Endothelial cell of umbilical vein (primary cell): ENCODE results near the gene SEZ6L. TPM values are rescaled to one million over a fixed set of nuclear protein-coding genes. Genes with fewer than 3 reads are reported as not detected.

Experiments
- BruUV-seq: library from RNA; stranded (reverse); fragments of 400-500 nt; replicated peaks from 2 replicates; lab custom pipeline; 2021; lab: Mats Ljungman, UMichigan
- CTCF ChIA-PET: fragments of 300-600, 350-600 bp; sonication (Branson Sonifier 250); formaldehyde crosslinking; loops from one replicate; lab custom pipeline; 2021; ENCODE audit warnings: antibody characterized with exemption, inconsistent platforms; lab: Charles Lee
- POLR2A ChIA-PET: fragments of 300-600, 350-600 bp; sonication (Branson Sonifier 250); formaldehyde crosslinking; loops from one replicate; lab custom pipeline; 2021; ENCODE audit warnings: antibody characterized with exemption, inconsistent platforms; lab: Charles Lee
- DNase-seq: peaks from one replicate; pipeline ENCODE4 v3.0.0-alpha.2; 2011; ENCODE audit warnings: low read depth, low spot score
- FAIRE-seq: peaks from 2 replicates; lab custom pipeline; 2011; peaks lifted over from hg19 to GRCh38; lab: Jason Lieb, UNC
- H2AFZ ChIP-seq: 2 replicates; pipeline ENCODE4 v1.6.0; 2012; ENCODE audit warnings: low read depth, low read length, control low read depth, inconsistent platforms
- H3K27ac ChIP-seq: 2 replicates; pipeline ENCODE4 v1.5.1; 2011; ENCODE audit warnings: low read depth, mild to moderate bottlenecking, control low read depth, low read length, moderate library complexity; ENCODE audit not compliant: insufficient read depth
- H3K27me3 ChIP-seq, 2 experiments: 2 replicates each; pipeline versions ENCODE4 v1.6.0 to v1.6.1; 2011; ENCODE audit warnings: low read length in 2 of 2, mixed read lengths in 1 of 2; ENCODE audit not compliant: control insufficient read depth in 2 of 2, insufficient read depth in 2 of 2
- H3K36me3 ChIP-seq, 2 experiments: 2 replicates in 1 of 2; 3 replicates in 1 of 2; pipeline ENCODE4 v1.5.1; 2011; ENCODE audit warnings: low read length in 2 of 2, mild to moderate bottlenecking in 1 of 2, moderate library complexity in 1 of 2; ENCODE audit not compliant: control insufficient read depth in 2 of 2, insufficient read depth in 2 of 2; ENCODE audit errors: extremely low read depth in 1 of 2
- H3K4me1 ChIP-seq: 3 replicates; pipeline ENCODE4 v1.5.1; 2011; ENCODE audit warnings: mild to moderate bottlenecking, low read length; ENCODE audit not compliant: control insufficient read depth, insufficient read depth; ENCODE audit errors: extremely low read depth
- H3K4me2 ChIP-seq: 2 replicates; pipeline ENCODE4 v1.6.1; 2011; ENCODE audit warnings: low read length, control low read depth, mixed read lengths; ENCODE audit not compliant: insufficient read depth
- H3K4me3 ChIP-seq, 3 experiments: fragments of 200-600 bp in 1 of 3; sonication (generic), shearing (Covaris generic) in 1 of 3; replicated peaks in 1 of 3; 2 replicates each; pipeline ENCODE4 v1.5.1; 2011 to 2016; ENCODE audit warnings: control low read depth in 3 of 3, low read length in 3 of 3, mild to moderate bottlenecking in 2 of 3, inconsistent platforms in 1 of 3, low read depth in 1 of 3, moderate library complexity in 1 of 3; ENCODE audit not compliant: insufficient read depth in 1 of 3
- H3K79me2 ChIP-seq: 2 replicates; pipeline ENCODE4 v1.6.0; 2012; ENCODE audit warnings: low read length, inconsistent platforms; ENCODE audit not compliant: control insufficient read depth, insufficient read depth
- H3K9ac ChIP-seq: replicated peaks from 2 replicates; pipeline ENCODE3; 2011; ENCODE audit warnings: low read length, control low read depth; ENCODE audit not compliant: insufficient read depth; ENCODE audit errors: extremely low read depth
- H3K9me1 ChIP-seq: replicated peaks from 3 replicates; pipeline ENCODE4 v1.6.0; 2011; ENCODE audit warnings: mild to moderate bottlenecking, low read length; ENCODE audit not compliant: control insufficient read depth, insufficient read depth; ENCODE audit errors: extremely low read depth
- H3K9me3 ChIP-seq: replicated peaks from 2 replicates; pipeline ENCODE4 v1.5.1; 2012; ENCODE audit warnings: low read length, inconsistent platforms; ENCODE audit not compliant: control insufficient read depth, insufficient read depth
- H4K20me1 ChIP-seq: replicated peaks from 2 replicates; pipeline ENCODE3; 2011; ENCODE audit warnings: mild to moderate bottlenecking, low read length; ENCODE audit not compliant: control insufficient read depth, insufficient read depth; ENCODE audit errors: extremely low read depth
- EZH2 ChIP-seq: IDR thresholded peaks from 2 replicates; pipeline ENCODE4 v1.6.1; 2012; ENCODE audit warnings: borderline replicate concordance, low read depth, mild to moderate bottlenecking, moderate library complexity, low read length, inconsistent platforms; ENCODE audit not compliant: severe bottlenecking
- FOS ChIP-seq: IDR thresholded peaks from 2 replicates; pipeline ENCODE4 v1.6.1; 2011; ENCODE audit warnings: mild to moderate bottlenecking, low read length, moderate library complexity, borderline replicate concordance; ENCODE audit not compliant: insufficient read depth
- GATA2 ChIP-seq: IDR thresholded peaks from 2 replicates; pipeline ENCODE4 v1.7.0; 2011; ENCODE audit warnings: low read depth, mild to moderate bottlenecking, moderate library complexity, mixed read lengths, low read length; ENCODE audit not compliant: insufficient read length, insufficient read depth
- JUN ChIP-seq: IDR thresholded peaks from 2 replicates; pipeline ENCODE4 v1.6.1; 2011; ENCODE audit warnings: borderline replicate concordance, low read depth; ENCODE audit not compliant: insufficient read length, insufficient read depth
- MYC ChIP-seq: IDR thresholded peaks from one replicate; pipeline ENCODE4 v1.6.1; 2011; ENCODE audit warnings: mild to moderate bottlenecking, low read depth, low read length
- POLR2A ChIP-seq: IDR thresholded peaks from 2 replicates; pipeline ENCODE4 v1.6.1; 2012; ENCODE audit warnings: low read depth, mild to moderate bottlenecking, control low read depth, low read length
- POLR2AphosphoS5 ChIP-seq: IDR thresholded peaks from 2 replicates; pipeline ENCODE4 v1.6.1; 2012; ENCODE audit warnings: low read depth, mild to moderate bottlenecking, control low read depth, low read length, moderate library complexity; ENCODE audit not compliant: insufficient read depth
- dilution Hi-C: fragments of 300-500 bp; cut with MboI; formaldehyde crosslinking; loops from one replicate; pipeline ENCODE4 v1.15.0; 2019; ENCODE audit warnings: low sequenced_read_pairs; ENCODE audit not compliant: extremely low pct_ligation_motif_present
- intact Hi-C: fragments of 100-400 bp; cut with micrococcal nuclease; formaldehyde crosslinking; loops from one replicate; pipeline ENCODE4 v1.10.0; 2022
- polyA plus RNA-seq, 4 experiments: library from polyadenylated mRNA; depleted of rRNA in 3 of 4; stranded (reverse) in 3 of 4; unstranded in 1 of 4; fragments of >200 nt; gene quantifications; 2 replicates each; pipeline versions ENCODE4 v1.2.1 to v1.2.3, GENCODE V29; 2011 to 2012; ENCODE audit warnings: missing spikeins in 1 of 4
- total RNA-seq: library from RNA; stranded (reverse); gene quantifications from 2 replicates; pipeline ENCODE4 v1.2.3, GENCODE V29; 2021
- TF ChIP-seq, protein P1 (sequence below), 2 donors: IDR thresholded peaks; 1 replicate in 1 of 2; 2 replicates in 1 of 2; pipeline ENCODE4 v1.5.1; 2011; ENCODE audit warnings: low read length in 2 of 2, mild to moderate bottlenecking in 2 of 2, moderate library complexity in 2 of 2, control low read depth in 1 of 2, inconsistent platforms in 1 of 2, low read depth in 1 of 2; ENCODE audit not compliant: insufficient read depth in 1 of 2; ENCODE audit errors: extremely low read depth in 1 of 2
- TF ChIP-seq, protein P2 (sequence below): IDR thresholded peaks from 2 replicates; pipeline ENCODE4 v1.6.1; 2011; ENCODE audit not compliant: insufficient read depth, insufficient read length

SEZ6L gene
- total and polyA plus RNA-seq, 2 donors (not counting 3 experiments of a cell fraction or from before 2014, with no cell fraction given): not detected

DNA sequence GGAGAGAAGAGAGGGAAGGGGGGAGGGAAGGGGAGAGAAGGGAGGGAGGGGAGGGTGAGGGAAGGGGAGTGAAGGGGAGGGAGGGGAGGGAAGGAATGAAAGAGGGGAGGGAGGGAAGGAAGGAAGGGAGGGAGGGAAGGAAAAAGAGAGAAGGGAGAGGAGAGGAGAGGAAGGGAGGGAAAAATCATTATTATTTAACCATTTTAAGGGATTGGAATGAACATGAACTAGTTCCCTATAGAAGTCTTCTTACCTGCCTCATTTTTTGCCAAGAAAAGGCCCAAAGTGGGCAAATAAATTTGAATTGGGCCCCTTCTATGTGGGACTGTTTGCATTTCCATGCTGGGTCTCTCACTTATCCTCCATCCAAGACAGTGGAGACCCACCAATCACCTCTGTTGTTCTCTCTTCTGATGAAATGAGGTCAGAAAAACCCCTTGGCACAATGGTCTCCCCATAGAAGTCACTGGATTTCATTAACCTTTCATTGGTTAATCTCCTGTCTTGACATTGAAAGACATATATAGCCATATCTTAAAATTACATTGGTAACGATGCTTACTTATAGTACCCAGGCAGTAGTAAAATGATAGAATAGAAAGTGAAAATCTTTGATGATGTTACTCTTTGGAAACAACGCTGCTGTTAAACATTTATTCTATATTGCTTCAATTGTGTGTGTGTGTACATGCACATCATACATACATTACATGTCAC lies 179.7 kb downstream of the SEZ6L start:
- no peak overlapping the region for H3K27ac ChIP-seq
- no peak overlapping the region for H3K4me3 ChIP-seq
- no peak for DNase-seq
- no peaks in the 10 kb centered on the region for H3K9me1 ChIP-seq
- TF ChIP-seq POLR2A (no peak), MYC (no peak), JUN (no peak), POLR2AphosphoS5 (no peak), GATA2 (no peak), EZH2 (no peak), FOS (no peak)
- TF ChIP-seq, protein P1, sequence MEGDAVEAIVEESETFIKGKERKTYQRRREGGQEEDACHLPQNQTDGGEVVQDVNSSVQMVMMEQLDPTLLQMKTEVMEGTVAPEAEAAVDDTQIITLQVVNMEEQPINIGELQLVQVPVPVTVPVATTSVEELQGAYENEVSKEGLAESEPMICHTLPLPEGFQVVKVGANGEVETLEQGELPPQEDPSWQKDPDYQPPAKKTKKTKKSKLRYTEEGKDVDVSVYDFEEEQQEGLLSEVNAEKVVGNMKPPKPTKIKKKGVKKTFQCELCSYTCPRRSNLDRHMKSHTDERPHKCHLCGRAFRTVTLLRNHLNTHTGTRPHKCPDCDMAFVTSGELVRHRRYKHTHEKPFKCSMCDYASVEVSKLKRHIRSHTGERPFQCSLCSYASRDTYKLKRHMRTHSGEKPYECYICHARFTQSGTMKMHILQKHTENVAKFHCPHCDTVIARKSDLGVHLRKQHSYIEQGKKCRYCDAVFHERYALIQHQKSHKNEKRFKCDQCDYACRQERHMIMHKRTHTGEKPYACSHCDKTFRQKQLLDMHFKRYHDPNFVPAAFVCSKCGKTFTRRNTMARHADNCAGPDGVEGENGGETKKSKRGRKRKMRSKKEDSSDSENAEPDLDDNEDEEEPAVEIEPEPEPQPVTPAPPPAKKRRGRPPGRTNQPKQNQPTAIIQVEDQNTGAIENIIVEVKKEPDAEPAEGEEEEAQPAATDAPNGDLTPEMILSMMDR (IDR thresholded peaks at IDR 0.05; ENCODE audit: extremely low read depth in 1 of 2, insufficient read depth in 1 of 2, low read depth in 1 of 2, low read length in 2 of 2): no peak
- TF ChIP-seq, protein P2, sequence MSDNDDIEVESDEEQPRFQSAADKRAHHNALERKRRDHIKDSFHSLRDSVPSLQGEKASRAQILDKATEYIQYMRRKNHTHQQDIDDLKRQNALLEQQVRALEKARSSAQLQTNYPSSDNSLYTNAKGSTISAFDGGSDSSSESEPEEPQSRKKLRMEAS: no peak
- no peaks in the 10 kb centered on the region for H3K36me3 ChIP-seq
- intact Hi-C loops: no loop called here
- no peaks in the 10 kb centered on the region for H3K4me1 ChIP-seq
- ChIA-PET CTCF (no interaction called here), POLR2A (no interaction called here)
- no peaks in the 10 kb centered on the region for H3K79me2 ChIP-seq
- no peak overlapping the region for H3K9ac ChIP-seq
- FAIRE-seq: no peak
- H3K27me3 ChIP-seq: peaks cover 5 to 6% of the 10 kb centered on the region in 2 experiments
- no peak overlapping the region for H2AFZ ChIP-seq
- H4K20me1 ChIP-seq: no peaks in the 10 kb centered on the region
- H3K9me3 ChIP-seq: no peaks in the 10 kb centered on the region
- dilution Hi-C loops: no loop called here
- no TSS peak for BruUV-seq
- H3K4me2 ChIP-seq: no peak overlapping the region
